HUES6 (cell line): ENCODE results near the gene FAM83E.

Experiments
- H3K27ac ChIP-seq: 2 replicates; pipeline ENCODE4 v1.7.0; 2013; ENCODE audit warnings: low read depth, mild to moderate bottlenecking, low read length, inconsistent platforms
- H3K27me3 ChIP-seq: 2 replicates; pipeline ENCODE4 v1.6.1; 2013; ENCODE audit warnings: low read length; ENCODE audit not compliant: control insufficient read depth, insufficient read depth
- H3K36me3 ChIP-seq: 2 replicates; pipeline ENCODE4 v1.6.1; 2013; ENCODE audit warnings: low read length; ENCODE audit not compliant: control insufficient read depth, insufficient read depth
- H3K4me1 ChIP-seq: 2 replicates; pipeline ENCODE4 v1.6.1; 2013; ENCODE audit warnings: low read length; ENCODE audit not compliant: control insufficient read depth, insufficient read depth
- H3K4me3 ChIP-seq: 2 replicates; pipeline ENCODE4 v1.5.1; 2013; ENCODE audit warnings: low read depth, low read length
- H3K9ac ChIP-seq: one replicate; pipeline ENCODE4 v1.6.1; 2013; ENCODE audit warnings: mild to moderate bottlenecking, low read length
- H3K9me3 ChIP-seq: 2 replicates; pipeline ENCODE4 v1.6.1; 2013; ENCODE audit warnings: low read depth, low read length; ENCODE audit not compliant: control insufficient read depth, insufficient read depth

The FAM83E gene

GRCh38 chr19:48616041-48616436 is 1.2 kb upstream of the FAM83E start:
- Histone ChIP-seq H3K27ac (peak overlapping the region; percentile 89; the same call in 1 of the 2 replicates), H3K9ac (peak overlapping the region; percentile 79), H3K4me1 (peaks cover 43% of the 10 kb centered on the region), H3K27me3 (no peaks in the 10 kb centered on the region), H3K4me3 (peak overlapping the region; percentile 49; the same call in 1 of the 2 replicates), H3K36me3 (peaks cover 43% of the 10 kb centered on the region), H3K9me3 (no peaks in the 10 kb centered on the region)

- Histone ChIP-seq H3K9me3 (no peaks in the 10 kb centered on the region), H3K9ac (peak overlapping the region; percentile 79), H3K36me3 (peaks cover 43% of the 10 kb centered on the region), H3K4me1 (peaks cover 43% of the 10 kb centered on the region), H3K4me3 (peak overlapping the region; percentile 49), H3K27me3 (no peaks in the 10 kb centered on the region), H3K27ac (peak overlapping the region; percentile 89)
Observed at GRCh38 chr19:48615231-48616040, 560 bp upstream of the FAM83E start.

- H3K27me3 ChIP-seq: no peaks in the 10 kb centered on the region
- H3K9me3 ChIP-seq: no peaks in the 10 kb centered on the region
- H3K4me3 ChIP-seq: peak overlapping the region; percentile 49
- H3K27ac ChIP-seq: peak overlapping the region; percentile 89
- H3K4me1 ChIP-seq: peaks cover 44% of the 10 kb centered on the region
- H3K36me3 ChIP-seq: peaks cover 43% of the 10 kb centered on the region
- peak overlapping the region; percentile 79 for H3K9ac ChIP-seq
Observed at GRCh38 chr19:48613852-48614435, 932 bp downstream of the FAM83E start.

- no peaks in the 10 kb centered on the region for H3K9me3 ChIP-seq
- H3K36me3 ChIP-seq: peaks cover 43% of the 10 kb centered on the region
- peaks cover 45% of the 10 kb centered on the region for H3K4me1 ChIP-seq
- H3K4me3 ChIP-seq: no peak overlapping the region
- H3K27me3 ChIP-seq: no peaks in the 10 kb centered on the region
- no peak overlapping the region for H3K27ac ChIP-seq
- H3K9ac ChIP-seq: peak overlapping the region; percentile 79
Observed at GRCh38 chr19:48613024-48613851, 1.6 kb downstream of the FAM83E start.

- Histone ChIP-seq H3K4me1 (peaks cover 34% of the 10 kb centered on the region), H3K9me3 (no peaks in the 10 kb centered on the region), H3K4me3 (no peak overlapping the region), H3K36me3 (peaks cover 30% of the 10 kb centered on the region), H3K27me3 (no peaks in the 10 kb centered on the region), H3K27ac (no peak overlapping the region), H3K9ac (no peak overlapping the region)
Observed at GRCh38 chr19:48611872-48612271, 3.0 kb downstream of the FAM83E start.

GRCh38 chr19:48609571-48610108 is 5.2 kb downstream of the FAM83E start:
- Histone ChIP-seq H3K4me3 (no peak overlapping the region), H3K9ac (no peak overlapping the region), H3K9me3 (no peaks in the 10 kb centered on the region), H3K27ac (no peak overlapping the region), H3K27me3 (no peaks in the 10 kb centered on the region), H3K36me3 (peaks cover 10% of the 10 kb centered on the region), H3K4me1 (peaks cover 12% of the 10 kb centered on the region)

- Histone ChIP-seq H3K36me3 (peaks cover 10% of the 10 kb centered on the region), H3K27ac (no peak overlapping the region), H3K4me3 (no peak overlapping the region), H3K4me1 (peaks cover 6% of the 10 kb centered on the region), H3K27me3 (no peaks in the 10 kb centered on the region), H3K9me3 (no peaks in the 10 kb centered on the region), H3K9ac (no peak overlapping the region)
Observed at GRCh38 chr19:48608798-48609263, 6.0 kb downstream of the FAM83E start.

- Histone ChIP-seq H3K4me1 (peaks cover 2% of the 10 kb centered on the region; the same call in 1 of the 2 replicates), H3K9me3 (no peaks in the 10 kb centered on the region), H3K4me3 (no peak overlapping the region), H3K27me3 (no peaks in the 10 kb centered on the region), H3K27ac (no peak overlapping the region), H3K9ac (no peak overlapping the region), H3K36me3 (peaks cover 5% of the 10 kb centered on the region; the same call in 1 of the 2 replicates)
Observed at GRCh38 chr19:48607359-48607755, 7.5 kb downstream of the FAM83E start.

GRCh38 chr19:48606463-48607358 is 8.2 kb downstream of the FAM83E start, which contains the start of gene SPACA4:
SPACA4 (plus strand) TSS chr19:48606742; CDS start chr19:48606979, 237 bp downstream.
- no peaks in the 10 kb centered on the region for H3K27me3 ChIP-seq
- H3K9me3 ChIP-seq: no peaks in the 10 kb centered on the region
- H3K4me1 ChIP-seq: peaks cover 2% of the 10 kb centered on the region; the same call in 1 of the 2 replicates
- no peak within 1 kb of the TSS for H3K27ac ChIP-seq
- H3K9ac ChIP-seq: no peak within 1 kb of the TSS
- H3K36me3 ChIP-seq: peaks cover 4% of the 10 kb centered on the region; the same call in 1 of the 2 replicates
- no peak within 1 kb of the TSS for H3K4me3 ChIP-seq

- Histone ChIP-seq H3K4me1 (peaks cover under 1% of the 10 kb centered on the region; the same call in 1 of the 2 replicates), H3K36me3 (peaks cover 2% of the 10 kb centered on the region; the same call in 1 of the 2 replicates), H3K27ac (no peak overlapping the region), H3K9me3 (no peaks in the 10 kb centered on the region), H3K9ac (no peak overlapping the region), H3K27me3 (no peaks in the 10 kb centered on the region), H3K4me3 (no peak overlapping the region)
Observed at GRCh38 chr19:48603850-48604249, 11.0 kb downstream of the FAM83E start.
